Stimulated activated CD4-positive, alpha-beta T cell treated with anti-CD3 and anti-CD28 coated beads, Interleukin-1b, Interleukin-23, amount 100 ng/mL, for 1 hour (primary cell): Measurements from ENCODE around the gene VSIG10L2.
"Not testable (repeated sequence)": the region's sequence is repeated elsewhere in the genome, so short reads cannot be mapped to it uniquely, and the experiment has no call there.

ENCODE experiments used
- DNase-seq, 2 donors: peaks; one replicate each; pipeline ENCODE4 v3.0.0-alpha.2; 2020; ENCODE audit warnings: low read depth in 2 of 2

Gene VSIG10L2

DNA sequence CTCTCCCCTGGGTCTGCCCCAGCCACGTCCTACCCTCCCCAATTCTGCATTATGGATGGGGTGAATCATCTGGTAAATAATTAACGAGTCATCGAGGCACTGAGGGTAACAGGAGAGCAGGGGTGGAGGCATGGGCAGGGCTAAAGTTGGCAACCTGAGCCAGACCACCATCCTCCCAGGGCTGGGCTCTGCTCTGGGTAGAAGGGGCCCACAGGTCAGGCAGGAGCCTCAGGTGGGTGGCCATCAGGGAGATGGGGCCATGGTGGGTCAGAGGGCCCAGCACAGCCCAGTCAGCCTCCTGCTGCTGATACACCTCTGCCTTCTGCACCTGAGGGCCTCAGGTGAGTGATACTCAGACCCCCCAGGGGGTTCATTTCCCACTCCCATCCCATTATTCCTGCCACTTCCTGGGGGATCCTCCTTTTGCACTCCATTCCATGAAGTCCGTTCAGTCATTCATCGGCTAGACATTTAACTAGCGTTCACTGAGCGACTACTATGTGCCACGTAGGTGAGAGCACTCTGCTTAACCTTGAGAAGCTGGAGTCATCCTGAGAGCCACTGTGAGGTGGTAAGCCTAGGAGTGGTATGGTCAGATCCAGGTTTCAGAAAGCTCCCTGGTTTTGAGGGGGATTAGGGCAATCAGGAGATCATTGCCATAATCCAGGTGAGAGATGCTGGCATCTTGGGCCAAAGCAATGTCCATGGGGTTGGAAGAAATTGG lies at the start of gene VSIG10L2:
Gene VSIG10L2, plus strand, starts transcription at position 248 of the 724 bp plus-strand sequence. Its CDS starts 12 bp downstream, at position 260.
- no peak for DNase-seq

DNA sequence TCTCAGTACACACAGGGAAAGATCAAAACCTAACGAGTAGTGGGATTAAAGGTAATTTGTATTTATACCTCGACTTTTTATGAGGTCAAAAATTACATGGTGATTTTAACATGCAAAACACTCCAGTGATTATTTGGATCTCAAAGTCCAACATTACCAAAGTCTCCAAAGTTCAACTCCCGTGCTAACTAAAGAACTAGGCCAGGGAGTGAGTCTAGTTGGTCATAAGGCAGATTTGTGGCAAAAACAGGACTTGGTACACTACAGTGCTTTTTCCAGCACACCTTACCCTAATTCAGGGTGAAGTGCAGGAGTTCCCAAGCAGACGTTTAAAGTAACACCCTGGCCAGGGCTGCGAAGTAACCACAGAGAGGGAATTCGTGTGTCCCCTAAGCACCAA lies 44.0 kb upstream of the VSIG10L2 start:
- no peak for DNase-seq

DNA sequence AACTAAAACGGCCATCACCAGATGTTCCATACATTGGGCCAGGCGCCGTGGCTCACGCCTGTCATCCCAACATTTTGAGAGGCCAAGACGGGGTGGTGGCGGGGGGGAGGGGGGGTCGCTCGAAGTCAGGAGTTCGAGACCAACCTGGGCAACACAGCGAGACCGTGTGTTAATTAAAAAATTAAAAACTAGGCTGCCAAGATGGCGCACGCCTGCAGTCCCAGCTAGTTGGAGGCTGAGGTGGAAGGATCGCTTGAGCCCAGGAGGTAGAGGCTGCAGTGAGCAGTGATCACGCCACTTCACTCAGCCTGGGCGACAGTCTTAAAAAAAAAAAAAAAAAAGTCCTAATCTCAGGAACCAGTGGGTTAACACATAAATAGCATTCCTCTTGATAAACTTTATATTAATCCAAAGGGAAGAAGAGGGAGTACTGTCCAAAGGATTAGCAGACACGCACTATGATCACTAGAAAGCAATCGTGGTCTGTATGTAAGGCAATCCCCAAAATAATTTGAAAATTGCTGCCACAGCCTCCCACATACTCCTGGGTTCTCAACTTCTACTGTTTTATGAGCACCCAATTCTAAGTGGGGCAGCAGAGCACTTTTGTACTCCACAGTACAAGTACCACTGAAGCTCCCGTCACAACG lies 43.4 kb upstream of the VSIG10L2 start:
- no peak for DNase-seq

DNA sequence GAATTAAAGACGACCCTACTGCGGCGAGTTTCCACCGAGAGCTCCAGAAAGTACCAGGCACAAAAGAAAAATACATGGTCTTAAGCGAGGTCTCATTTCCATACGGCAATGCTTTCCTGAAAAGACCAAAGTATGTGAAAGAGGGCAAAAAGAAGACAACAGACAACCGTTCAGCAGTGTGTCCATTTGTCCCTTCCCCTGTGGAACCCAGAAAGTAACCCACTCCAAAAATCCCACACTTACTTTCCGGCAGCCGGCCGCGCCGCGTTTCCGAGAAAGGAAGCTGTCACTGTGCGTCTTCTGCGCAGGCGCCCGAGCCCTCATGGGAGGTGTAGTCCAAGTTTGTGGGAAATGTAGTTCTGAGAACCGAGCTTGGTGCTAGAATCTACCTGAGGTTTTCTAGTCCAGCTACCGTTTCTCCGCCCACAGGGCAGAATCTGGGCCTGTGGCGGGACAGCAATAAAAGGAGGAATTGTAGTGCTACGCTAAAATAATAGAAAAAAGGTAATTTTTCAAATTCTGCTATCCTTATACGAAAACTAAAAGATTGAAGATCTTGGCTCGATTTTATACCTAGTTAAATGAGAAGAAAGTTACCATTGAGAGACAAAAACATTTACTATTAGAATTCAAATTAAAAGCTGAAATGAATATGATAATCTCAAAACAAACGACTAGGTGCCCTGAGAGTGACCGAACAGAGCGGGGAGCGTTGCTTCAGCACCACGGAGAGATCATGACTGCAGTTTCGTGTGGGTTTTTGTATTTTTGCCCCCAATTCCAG lies 42.7 kb upstream of the VSIG10L2 start, which contains the start of gene PUS3:
Gene PUS3, minus strand, starts transcription at position 280 of the 784 bp plus-strand sequence. CDS start 6,922 bp downstream, outside the sequence.
- peak; percentile 63 to 79 for DNase-seq

DNA sequence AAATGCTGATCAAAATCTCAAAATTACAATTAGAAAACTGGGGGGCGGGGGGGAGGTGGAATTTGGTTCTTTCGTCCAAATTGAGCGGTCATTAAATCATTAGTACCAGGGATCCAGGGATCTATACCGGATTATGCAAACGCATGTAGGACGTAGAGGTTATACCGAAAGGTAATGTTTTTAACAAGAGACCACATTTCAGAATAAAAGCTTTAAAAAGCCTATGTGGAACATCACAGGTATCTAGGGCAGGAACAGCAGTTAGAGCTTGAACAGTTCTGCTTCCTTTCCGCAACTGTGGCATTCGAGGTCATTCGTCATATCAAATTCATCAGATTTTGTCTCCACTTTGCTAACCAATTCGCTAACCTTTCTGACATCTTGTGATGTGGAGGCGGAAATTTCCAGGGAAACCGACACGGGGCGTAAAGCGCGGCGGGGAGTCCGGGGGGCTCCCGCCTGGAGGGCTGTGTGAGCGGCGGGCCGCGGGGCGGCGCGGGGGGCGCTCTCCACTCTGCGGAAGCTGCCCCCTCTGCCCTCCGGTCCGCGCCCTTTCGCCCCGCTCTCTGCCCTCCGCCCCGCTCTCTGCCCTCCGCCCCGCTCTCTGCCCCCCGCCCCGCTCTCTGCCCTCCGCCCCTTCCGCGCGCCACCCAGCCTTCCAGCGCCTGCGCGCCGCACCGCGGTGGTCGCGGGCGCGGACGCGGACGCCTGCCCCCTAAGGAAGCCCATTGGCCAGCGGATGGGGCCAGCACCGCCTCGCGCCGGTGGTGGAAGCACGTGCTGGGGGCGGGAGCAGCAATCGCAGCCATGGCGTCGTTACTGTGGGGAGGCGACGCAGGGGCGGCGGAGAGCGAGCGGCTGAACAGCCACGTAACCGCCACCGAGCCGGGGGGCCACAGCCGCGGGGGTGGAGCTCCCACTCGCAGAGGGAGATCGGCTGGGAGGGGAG lies 41.9 kb upstream of the VSIG10L2 start, which contains the start of gene DDX25:
Gene DDX25, plus strand, starts transcription at position 798 of the 949 bp plus-strand sequence. Its CDS starts 10 bp downstream, at position 808.
- no peak for DNase-seq

DNA sequence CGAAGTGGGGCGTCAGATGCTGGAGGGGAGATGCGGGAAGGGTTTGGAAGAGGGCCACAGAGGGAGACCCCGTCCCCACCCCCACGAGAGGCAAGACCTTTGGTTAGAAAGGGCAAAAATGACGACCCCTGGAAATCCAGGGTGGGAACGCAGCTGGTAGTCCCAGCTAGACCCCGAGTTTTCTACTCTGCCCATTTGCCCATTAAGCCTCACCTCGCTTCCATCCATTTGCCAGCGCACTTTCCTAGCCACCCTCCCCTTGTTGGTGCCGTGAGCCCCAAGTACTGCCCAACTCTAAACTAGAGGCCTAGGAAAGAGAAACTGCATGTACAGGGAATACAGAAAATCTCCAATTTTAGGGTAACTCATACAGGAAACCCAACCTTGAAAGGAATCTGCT lies 41.2 kb upstream of the VSIG10L2 start:
- DNase-seq, result no peak

DNA sequence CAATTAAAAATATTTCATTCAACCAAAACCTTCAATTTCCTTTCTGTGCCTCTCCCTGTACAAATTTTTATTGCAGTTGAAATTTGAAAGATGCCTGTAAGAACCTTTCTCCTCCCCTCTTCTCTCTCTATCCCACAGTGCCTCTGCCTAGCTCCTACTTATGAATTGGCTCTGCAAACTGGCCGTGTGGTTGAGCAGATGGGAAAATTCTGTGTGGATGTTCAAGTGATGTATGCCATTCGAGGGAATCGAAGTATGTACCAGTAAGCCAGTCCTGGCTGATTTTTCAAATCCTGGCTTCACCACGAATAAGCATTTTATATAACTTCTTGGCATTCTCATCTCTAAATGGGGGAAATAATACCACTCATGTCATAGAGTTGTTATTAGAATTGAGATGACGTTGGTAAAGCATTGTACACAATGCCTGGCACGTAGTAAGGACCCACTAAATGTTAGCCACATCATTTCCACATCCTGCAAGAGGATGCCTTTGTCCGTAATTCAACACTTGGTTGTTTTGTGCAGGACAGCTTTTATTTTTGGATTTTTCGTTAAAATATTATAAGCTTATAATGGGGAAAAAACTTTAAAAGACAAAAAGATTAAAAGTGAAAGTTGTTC lies 35.5 kb upstream of the VSIG10L2 start:
- DNase-seq, result no peak

DNA sequence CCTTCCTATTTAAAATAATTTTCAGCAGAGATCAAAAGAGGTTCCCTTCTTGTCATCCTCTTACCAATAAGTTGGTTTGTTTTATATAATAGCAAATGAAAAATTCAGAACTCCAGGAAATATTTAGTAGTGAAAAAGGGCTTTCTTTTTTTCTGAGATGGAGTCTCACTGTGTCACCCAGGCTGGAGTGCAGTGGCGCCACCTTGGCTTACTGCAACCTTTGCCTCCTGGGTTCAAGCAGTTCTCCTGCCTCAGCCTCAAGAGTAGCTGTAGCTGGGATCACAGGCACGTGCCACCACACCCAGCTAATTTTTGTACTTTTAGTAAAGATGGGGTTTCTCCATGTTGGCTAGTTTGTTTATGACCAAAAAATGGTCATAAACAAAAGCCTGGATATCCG lies 31.2 kb upstream of the VSIG10L2 start:
- DNase-seq, result not testable (repeated sequence)

DNA sequence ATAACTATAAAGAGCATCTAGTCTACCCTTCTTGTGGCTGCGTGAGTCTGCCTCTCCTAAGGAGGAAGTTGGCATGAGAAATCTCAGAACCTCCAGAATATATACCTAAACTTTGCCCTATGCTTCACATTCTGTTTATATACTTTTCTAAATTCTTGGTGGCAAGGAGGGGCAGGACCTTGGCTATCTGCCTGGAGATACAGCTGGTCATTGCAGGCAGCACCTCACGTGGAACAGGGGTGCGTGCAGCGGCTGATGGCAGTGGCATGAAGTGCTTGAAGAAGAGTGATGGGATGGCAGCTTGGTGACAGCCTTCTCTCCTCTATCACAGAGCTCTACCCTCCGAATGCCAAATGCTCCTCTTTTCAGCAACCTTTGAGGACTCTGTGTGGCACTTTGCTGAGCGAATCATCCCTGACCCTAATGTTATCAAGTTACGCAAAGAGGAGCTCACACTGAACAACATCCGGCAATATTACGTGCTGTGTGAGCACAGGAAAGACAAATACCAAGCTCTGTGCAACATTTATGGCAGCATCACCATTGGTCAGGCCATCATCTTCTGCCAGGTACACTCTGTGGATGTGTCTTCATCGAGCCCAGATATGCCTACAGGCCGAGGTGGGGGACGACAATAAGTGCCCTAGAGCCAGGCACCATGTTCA lies 29.0 kb upstream of the VSIG10L2 start:
- no peak for DNase-seq

DNA sequence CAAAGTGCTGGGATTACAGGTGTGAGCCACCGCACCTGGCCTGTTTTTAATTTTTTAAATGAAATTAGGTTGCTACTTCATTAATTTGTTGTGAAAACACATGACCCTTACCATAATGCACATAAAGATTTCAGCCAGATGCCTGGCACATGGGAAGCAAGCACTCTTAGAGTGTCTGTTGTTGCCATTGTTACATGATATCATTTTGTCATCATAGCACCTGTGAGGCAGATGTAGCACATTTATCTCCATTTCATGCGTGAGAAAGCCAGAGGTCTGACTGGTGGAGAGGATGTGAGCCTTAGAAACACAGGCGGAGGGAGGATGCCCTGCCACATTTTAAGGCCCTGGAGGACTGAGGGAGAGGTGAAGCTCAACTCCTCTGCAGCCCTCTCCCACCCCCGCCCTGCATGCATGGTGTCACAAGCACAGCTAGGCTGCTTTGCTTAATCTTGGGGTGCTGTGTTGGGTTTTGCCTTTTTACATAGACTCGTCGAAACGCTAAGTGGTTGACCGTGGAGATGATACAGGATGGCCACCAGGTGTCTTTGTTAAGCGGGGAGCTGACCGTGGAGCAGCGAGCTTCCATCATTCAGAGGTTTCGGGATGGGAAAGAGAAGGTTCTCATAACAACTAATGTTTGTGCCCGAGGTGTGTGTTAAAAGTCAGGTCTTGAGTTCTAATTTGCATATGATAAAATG lies 27.6 kb upstream of the VSIG10L2 start:
- DNase-seq, result no peak

DNA sequence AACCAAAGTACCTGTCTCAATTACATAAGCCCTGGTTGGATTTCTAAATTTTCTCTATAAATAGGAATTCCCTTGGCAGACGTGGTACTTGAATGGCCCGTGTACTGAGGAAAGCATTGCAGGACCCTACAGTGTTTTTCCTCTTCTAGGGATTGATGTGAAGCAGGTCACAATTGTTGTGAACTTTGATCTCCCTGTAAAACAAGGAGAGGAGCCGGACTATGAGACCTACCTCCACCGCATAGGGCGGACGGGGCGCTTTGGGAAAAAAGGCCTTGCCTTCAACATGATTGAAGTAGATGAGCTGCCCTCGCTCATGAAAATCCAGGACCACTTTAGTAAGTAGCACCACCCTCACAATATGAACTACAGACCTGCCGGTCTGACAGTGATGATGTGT lies 24.8 kb upstream of the VSIG10L2 start:
- DNase-seq, result no peak

DNA sequence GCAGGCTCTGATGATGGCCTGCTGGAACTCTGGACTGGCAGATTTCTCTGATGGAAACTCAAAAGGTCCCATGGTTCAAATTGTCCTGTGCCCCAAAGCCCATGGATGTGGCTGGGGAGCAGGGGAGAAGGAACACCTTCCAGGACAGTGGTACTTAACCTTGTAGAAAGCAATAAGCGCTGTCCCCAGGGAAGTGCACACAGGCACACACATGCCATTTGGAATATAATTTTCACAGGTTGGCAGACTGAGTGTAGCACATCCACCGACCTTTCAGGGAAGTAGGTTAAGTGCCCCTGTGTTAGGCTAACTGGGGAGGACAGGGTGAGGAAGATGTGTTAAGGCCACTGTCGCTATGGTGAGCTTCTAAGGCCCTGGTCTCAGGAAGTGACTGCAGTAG lies 23.7 kb upstream of the VSIG10L2 start:
- DNase-seq, result no peak

DNA sequence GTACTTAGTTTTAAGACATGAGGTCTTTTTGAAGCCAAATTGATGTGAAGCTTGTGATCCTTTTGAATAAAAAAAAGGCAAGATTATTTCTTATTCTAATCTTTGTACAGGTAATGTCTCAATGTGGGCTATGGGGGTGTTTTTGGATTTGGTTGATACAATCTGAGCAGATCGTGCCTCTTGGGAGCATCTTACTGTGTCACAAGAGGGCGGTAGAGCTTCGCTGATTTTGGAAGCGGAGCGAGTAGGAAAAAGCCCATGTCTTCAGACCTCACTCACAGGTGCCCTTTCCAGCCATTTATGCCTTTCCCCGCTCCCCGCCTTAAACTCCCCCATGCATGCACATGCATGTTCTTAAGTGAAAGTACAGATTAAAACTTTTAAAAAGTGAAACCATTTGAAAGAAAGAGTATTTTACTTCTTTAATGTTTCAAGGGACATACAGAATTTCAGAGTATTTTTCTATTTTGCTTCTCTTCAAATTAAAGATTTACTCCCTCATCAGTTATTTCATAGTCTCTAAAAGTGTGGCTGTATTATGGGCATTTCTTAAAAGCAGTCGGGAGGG lies 22.7 kb upstream of the VSIG10L2 start:
- peak in 1 of 2 donors; percentile 6 for DNase-seq

DNA sequence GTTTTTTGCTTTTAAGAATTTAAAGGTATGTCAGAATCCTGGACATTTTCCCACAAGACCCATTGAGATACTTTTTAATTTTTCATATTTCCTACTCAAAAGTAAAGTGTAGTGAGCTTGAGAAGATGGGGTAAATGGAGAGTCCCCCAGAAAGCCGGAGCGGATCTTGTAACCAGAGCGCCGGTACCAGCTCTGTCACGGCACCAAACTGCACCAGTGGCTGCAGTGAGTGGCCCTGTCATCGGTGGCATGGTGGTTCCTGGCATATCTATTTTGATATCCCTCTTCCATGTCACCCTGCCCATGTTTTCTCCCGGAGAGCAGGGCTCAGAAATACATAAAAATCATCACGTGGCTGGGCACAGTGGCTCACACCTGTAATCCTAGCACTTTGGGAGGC lies 22.2 kb upstream of the VSIG10L2 start:
- DNase-seq, result no peak

DNA sequence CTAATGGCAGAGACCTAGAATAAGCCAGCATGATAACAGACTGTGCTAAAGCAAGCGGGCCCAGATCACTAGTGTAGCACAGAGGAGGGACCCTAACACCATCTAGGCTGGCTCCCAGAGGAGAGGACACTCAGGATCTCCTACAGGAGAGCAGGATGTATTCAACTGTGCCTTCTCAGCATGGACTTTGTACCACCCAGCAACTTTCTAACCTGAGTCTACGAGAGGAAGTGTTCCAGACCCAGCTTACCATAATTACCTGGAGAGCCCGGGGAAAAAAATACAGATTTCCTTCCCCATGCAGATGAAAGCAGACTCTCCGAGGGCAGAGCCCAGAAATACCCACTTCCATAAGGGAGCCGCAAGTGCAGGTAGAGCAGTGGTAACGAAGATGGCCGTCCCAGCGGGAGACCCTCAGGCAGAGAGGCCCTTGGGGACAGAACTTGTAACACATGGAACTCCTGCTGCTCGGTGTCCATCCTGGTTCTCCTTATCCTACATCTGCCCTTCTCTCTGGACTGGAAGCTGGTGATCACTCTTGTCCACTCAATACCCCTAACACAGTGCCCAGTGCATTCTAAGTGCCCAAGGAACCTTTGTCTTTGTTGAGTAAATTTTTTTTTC lies 21.3 kb upstream of the VSIG10L2 start:
- DNase-seq, result no peak

DNA sequence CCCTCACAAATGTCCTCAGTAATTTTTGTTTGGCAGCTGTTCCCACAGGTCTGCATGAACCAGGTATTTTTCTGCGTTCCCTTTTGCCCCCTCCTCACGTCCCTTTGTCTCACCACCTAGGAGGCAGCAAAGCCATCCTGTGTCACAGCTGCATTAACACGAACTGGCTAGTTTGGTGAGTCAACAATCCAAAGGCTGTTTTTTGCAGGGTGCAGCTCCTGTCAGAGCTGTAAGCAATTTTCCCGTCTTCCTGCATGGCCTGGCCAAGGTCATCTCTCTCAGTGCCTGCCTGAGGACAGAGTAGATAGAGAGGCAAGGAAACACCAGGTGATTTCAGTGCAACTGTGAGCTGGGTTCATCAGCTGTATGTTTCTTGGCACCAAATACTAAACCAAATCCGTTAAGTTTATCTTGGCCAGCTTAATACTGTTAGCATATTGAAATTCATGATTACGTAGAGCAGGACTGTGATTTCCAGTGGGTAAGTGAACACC lies 20.6 kb upstream of the VSIG10L2 start:
- DNase-seq, result no peak

DNA sequence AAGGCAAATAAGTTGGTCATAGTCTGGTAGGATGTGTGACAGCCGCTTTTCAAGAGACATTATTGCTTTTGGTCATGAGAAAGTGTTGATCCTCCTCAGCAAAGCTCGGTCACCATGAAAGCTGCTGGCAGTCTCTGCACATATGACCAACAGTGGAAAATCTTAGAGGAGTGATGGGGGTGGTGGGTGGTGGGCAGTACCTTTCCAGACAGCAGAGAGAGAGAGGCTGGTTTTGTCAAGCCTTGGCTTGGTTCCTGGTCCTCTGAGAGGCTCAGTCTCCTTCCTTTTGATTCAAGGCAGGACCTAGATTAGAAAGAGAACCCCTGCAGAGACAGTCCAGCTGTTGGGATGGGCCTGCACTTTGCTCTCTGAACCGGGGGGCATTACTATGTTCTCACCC lies 20.0 kb upstream of the VSIG10L2 start:
- DNase-seq, result no peak

DNA sequence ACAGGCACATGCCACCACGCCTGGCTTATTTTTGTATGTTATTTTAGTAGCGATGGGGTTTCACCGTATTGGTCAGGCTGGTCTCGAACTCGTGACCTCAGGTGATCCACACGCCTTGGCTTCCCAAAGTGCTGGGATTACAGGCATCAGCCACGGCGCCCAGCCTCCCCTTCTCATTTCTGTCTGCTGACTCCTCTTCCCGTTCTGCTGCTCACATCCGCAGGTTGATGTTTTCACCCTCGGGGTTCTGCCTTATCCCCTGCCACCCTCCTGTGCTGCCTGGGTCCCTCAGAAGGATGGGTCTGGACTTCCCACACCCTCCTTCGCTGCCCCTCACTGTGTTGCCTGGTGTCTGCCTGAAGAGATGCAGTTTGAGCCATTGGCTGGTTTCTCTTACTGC lies 19.2 kb upstream of the VSIG10L2 start:
- no peak for DNase-seq
